Ishikawa (cell line): Measurements from ENCODE around the gene HOXB9.

Experiments used
- CEBPB ChIP-seq: IDR thresholded peaks from 2 replicates; pipeline ENCODE4 v1.6.1; 2012
- EGR1 ChIP-seq: IDR thresholded peaks from 2 replicates; pipeline ENCODE4 v1.6.1; 2012
- EP300 ChIP-seq: IDR thresholded peaks from 2 replicates; pipeline ENCODE4 v1.6.1; 2012; ENCODE audit warnings: borderline replicate concordance
- FOXM1 ChIP-seq: IDR thresholded peaks from 2 replicates; pipeline ENCODE4 v1.6.1; 2012; ENCODE audit warnings: low read depth, borderline replicate concordance
- NFIC ChIP-seq: IDR thresholded peaks from 2 replicates; pipeline ENCODE4 v1.6.1; 2012
- RAD21 ChIP-seq: IDR thresholded peaks from 2 replicates; pipeline ENCODE4 v1.6.1; 2012; ENCODE audit warnings: low read depth
- REST ChIP-seq: IDR thresholded peaks from 2 replicates; pipeline ENCODE4 v1.6.1; 2012; ENCODE audit warnings: low read depth, mild to moderate bottlenecking
- TAF1 ChIP-seq: IDR thresholded peaks from 2 replicates; pipeline ENCODE4 v1.6.1; 2012; ENCODE audit warnings: low read depth, mild to moderate bottlenecking
- TCF12 ChIP-seq: IDR thresholded peaks from 2 replicates; pipeline ENCODE4 v1.6.1; 2012; ENCODE audit warnings: low read depth
- TEAD4 ChIP-seq: IDR thresholded peaks from 2 replicates; pipeline ENCODE4 v1.6.1; 2012
- YY1 ChIP-seq: IDR thresholded peaks from 2 replicates; pipeline ENCODE4 v1.6.1; 2012; ENCODE audit warnings: low read depth
- ZBTB7A ChIP-seq: IDR thresholded peaks from 2 replicates; pipeline ENCODE4 v1.6.1; 2012; ENCODE audit warnings: low read depth
- TF ChIP-seq, protein P1 (sequence below): IDR thresholded peaks from 2 replicates; pipeline ENCODE4 v1.6.1; 2012
- TF ChIP-seq, protein P2 (sequence below): IDR thresholded peaks from 2 replicates; pipeline ENCODE4 v1.6.1; 2012

Gene HOXB9

DNA sequence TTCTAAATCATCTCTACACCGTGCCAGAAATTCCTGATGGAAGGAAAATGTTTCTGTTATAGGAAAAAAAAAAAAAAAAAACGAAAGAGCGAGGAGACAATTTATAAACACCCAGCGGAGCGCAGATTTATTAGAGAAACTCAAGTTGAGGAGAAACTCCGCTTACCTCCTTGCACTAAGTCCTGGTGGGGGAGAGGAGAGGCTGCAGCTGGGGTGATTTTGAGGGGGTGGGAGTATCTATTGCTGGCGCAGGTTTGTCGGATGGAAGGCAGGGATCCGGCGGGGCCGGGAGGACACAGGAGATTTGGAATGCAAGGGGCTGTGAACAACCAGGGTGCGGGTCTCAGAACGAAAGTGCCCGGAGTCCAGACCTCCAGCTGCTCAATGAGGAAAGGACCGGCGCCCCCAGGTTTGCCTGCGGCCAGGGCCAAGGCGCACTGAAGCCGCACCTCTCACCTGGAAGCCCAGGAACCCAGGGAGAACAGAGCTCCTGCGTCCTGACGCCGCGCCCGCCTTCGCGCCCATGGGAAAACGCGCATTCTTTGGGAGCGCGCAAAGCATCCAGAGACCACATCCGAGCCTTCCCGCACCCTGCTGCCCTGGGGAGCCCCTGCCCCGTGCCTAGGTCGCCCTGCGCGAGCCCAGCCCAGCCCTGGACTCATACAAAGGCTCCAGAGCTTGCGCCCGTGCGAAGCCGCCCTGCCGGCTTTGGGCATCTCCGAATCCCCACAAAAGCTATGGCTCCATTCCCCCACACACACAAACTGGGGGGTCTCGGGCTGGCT is 8.5 kb downstream of the HOXB9 start:
- TF ChIP-seq FOXM1 (no peak), YY1 (no peak), NFIC (no peak), RAD21 (no peak), TAF1 (0 out of 2 replicates have a peak, but pooled peaks have one; percentile 22), TEAD4 (peak; percentile 36; the same call in 1 of the 2 replicates), TCF12 (no peak)
- TF ChIP-seq, protein P1, sequence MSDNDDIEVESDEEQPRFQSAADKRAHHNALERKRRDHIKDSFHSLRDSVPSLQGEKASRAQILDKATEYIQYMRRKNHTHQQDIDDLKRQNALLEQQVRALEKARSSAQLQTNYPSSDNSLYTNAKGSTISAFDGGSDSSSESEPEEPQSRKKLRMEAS: peak; percentile 34; the same call in 1 of the 2 replicates

GRCh38 chr17:48616717-48617470 is 9.3 kb downstream of the HOXB9 start:
- TF ChIP-seq YY1 (no peak), FOXM1 (no peak), RAD21 (no peak), TEAD4 (no peak)
- TF ChIP-seq, protein P1: no peak

- TF ChIP-seq TEAD4: no peak
Measured at GRCh38 chr17:48615963-48616716, 10.0 kb downstream of the HOXB9 start.

- TF ChIP-seq, protein P1: no peak
- TF ChIP-seq FOXM1 (no peak), TEAD4 (no peak), EP300 (no peak), EGR1 (no peak), REST (no peak), TAF1 (no peak), ZBTB7A (no peak), RAD21 (no peak), TCF12 (no peak), NFIC (no peak)
Measured at GRCh38 chr17:48615047-48615962, 10.9 kb downstream of the HOXB9 start, which contains the start of gene HOXB8. Gene HOXB8 (minus strand): TSS chr17:48615292. CDS start chr17:48614704, 588 bp downstream.

DNA sequence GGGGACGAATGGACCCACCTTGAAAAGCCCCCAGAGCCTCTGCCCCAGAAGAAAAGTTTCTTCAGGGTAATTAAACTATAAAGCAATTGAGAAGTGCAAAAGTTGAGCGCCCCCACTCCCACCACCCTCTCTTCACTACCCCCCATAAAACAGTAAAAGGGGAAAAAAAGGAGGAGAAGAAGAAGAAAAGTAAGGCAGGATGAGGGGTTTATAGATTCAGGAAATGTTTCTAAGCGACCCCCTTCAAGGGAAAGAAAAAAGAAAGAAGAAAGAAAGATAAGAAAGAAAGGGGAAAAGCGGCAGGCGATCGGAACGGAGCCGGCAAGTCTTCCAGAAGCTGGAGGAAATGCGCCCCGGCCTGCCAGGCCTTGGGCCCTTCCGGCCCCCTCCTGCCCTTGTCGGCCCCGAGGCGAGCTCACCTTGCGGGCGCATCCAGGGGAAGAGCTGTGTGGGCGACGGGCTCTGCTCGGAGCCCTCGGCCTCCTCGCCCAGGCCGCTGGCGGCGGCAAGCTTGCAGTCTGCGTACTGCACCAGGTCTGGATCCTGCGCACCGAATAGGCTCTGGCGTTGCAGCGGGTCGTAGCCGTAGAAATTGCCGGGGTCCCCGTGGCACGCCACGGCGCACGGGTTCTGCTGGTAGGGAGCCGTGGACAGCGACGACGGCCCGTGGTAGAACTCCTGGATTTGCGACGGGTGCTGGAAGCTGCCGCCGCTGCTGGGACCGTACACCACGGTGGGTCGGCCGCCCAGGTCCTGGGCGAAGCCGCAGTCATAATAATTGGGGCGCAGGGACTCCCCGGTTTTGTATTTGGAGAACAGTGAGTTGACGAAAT is 12.1 kb downstream of the HOXB9 start:
- TF ChIP-seq YY1: no peak
- TF ChIP-seq RAD21: no peak
- no peak for TF ChIP-seq EP300
- TF ChIP-seq TCF12: no peak
- TF ChIP-seq TEAD4: no peak
- TF ChIP-seq NFIC: no peak
- TF ChIP-seq TAF1: no peak
- TF ChIP-seq CEBPB: no peak
- no peak for TF ChIP-seq REST
- no peak for TF ChIP-seq FOXM1
- TF ChIP-seq, protein P2, sequence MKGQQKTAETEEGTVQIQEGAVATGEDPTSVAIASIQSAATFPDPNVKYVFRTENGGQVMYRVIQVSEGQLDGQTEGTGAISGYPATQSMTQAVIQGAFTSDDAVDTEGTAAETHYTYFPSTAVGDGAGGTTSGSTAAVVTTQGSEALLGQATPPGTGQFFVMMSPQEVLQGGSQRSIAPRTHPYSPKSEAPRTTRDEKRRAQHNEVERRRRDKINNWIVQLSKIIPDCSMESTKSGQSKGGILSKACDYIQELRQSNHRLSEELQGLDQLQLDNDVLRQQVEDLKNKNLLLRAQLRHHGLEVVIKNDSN: no peak
